Nucleus accumbens (tissue), 56 donors: ENCODE data around the gene PLEKHA1.

Source experiments
- DNase-seq, 56 donors: peaks; one replicate each; lab custom pipeline; 2025; lab: John Stamatoyannopoulos, UW

PLEKHA1 gene

DNA sequence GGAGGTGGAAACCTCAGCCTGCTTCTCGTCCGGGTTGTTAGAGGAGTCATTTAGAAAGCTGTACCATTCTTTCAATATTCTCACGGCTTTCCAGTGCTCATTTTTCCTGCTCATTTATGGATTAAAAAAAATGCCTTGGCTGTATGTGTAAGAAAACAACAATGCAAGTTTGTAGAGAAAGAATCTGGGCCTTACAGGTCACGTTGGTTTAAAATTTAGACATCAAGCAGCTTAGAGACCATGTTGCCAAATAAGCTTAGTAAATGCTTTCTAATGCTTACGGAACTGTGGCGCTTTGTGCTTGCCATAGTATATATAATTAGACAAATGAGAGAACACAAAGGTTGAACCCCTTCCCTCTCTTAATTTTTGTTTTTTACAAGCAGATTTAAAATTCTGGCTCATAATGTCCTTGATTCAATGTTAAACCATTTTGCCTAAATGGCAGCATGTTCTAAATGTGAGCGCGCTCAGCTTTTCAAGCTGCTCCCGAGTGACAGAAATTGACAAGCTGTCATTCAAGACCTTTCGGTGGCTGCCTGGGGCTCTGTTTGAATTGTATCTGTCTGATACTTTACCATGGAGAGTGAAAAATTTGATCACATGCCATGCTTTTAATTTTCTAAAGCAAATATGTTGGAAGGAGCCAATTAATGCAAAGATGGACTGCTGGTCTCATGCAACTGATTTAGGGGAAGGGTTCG, 81.0 kb downstream of the PLEKHA1 start:
- DNase-seq: no peak

DNA sequence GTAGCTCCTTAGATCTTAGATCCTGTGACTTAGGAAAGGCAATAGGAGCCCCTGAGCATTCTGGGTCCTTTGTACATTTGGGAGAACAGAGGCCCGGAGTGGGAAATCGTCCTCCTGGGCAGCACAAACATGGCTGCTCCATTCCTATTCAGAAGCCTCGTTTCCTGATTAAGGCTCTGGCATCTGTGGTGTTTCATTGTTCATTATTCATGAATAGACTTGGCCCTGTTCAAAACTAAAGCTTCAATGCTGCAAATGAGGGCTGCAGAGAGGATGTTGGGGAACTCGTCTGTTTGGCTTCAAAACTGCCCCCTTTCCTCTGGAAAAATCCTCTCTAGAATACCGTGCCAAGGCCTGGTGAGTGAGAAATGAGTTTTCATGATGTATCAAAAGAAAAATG, 83.4 kb downstream of the PLEKHA1 start:
- peak in 6 of 56 donors; percentile 21 to 47 (median 30) for DNase-seq

DNA sequence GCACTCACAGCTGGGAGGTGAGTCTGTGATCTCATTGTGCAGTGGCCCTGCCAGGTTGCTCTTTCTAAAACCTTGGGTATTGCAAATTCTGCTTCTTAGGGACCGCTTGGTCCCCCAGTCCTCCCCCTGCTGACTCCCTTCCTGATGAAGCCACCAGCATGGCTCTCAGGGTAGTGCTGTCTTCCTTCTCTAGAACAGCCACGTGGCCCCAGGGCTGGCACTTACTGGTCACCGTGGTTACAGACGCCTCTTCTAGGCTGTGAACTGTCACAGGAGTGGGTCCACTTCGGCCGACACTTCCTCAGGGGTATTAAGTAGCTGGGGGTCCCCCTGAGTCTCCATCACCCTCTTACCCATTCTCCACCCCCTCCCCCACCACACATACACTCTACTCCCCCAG, 84.2 kb downstream of the PLEKHA1 start:
- DNase-seq: peak in 17 of 56 donors; percentile 19 to 71 (median 37)

DNA sequence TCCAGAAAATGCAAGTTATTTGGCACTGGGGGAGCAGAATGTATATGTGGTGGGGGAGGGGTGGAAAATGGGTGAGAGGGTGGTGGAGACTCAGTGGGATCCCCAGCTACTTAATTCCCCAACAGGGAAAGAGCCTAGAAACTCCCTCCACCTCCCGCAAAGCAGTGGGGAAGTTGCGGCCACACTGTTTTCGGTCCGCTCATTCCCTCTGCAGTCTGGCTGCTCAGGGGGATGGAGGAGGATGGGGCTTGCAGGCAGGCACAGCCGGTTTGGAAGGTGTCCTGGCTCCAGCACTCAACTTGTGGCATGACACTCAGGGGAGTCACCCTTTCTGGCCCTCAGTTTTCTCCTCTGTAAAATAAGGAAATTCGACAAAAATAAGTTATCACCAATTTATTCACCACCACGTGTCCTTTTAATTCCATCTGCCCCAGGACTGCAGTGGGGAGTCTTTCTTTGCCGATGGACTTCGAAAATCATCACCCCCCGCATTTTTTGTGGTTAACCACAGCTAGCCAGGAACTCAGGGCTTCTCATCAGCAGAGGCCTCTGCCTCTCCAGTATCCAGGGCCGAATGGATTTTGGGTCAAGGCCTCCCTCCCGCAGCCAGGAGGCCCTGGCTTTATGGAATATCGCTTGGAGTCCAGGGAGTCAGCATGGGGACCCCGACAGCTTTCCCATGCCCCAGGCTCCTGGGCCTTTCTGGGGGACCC, 85.2 kb downstream of the PLEKHA1 start:
- no peak for DNase-seq

DNA sequence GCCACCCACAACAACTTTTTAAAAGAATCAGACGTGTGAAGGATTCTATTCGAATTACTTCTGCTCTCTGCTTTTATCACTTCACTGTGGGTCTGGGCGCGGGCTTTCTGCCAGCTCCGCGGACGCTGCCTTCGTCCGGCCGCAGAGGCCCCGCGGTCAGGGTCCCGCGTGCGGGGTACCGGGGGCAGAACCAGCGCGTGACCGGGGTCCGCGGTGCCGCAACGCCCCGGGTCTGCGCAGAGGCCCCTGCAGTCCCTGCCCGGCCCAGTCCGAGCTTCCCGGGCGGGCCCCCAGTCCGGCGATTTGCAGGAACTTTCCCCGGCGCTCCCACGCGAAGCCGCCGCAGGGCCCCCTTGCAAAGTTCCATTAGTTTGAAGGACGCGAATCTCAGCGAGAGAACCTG, 86.4 kb downstream of the PLEKHA1 start:
- DNase-seq: peak in 2 of 56 donors; percentile 25 to 53

DNA sequence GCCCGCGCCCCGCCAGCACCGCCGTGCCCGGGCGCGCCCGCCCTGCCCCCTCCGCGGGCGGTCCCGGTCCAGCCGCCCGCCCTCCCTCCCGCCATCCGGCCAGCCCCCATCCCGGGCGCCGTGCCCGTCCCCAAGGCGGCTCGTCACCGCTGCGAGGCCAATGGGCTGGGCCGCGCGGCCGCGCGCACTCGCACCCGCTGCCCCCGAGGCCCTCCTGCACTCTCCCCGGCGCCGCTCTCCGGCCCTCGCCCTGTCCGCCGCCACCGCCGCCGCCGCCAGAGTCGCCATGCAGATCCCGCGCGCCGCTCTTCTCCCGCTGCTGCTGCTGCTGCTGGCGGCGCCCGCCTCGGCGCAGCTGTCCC, 86.8 kb downstream of the PLEKHA1 start, which contains the start of gene HTRA1:
Gene HTRA1, plus strand, starts transcription at position 187 of the 362 bp plus-strand sequence. Its CDS starts 100 bp downstream, at position 287.
- peak in 53 of 56 donors; percentile 29 to 95 (median 81) for DNase-seq

DNA sequence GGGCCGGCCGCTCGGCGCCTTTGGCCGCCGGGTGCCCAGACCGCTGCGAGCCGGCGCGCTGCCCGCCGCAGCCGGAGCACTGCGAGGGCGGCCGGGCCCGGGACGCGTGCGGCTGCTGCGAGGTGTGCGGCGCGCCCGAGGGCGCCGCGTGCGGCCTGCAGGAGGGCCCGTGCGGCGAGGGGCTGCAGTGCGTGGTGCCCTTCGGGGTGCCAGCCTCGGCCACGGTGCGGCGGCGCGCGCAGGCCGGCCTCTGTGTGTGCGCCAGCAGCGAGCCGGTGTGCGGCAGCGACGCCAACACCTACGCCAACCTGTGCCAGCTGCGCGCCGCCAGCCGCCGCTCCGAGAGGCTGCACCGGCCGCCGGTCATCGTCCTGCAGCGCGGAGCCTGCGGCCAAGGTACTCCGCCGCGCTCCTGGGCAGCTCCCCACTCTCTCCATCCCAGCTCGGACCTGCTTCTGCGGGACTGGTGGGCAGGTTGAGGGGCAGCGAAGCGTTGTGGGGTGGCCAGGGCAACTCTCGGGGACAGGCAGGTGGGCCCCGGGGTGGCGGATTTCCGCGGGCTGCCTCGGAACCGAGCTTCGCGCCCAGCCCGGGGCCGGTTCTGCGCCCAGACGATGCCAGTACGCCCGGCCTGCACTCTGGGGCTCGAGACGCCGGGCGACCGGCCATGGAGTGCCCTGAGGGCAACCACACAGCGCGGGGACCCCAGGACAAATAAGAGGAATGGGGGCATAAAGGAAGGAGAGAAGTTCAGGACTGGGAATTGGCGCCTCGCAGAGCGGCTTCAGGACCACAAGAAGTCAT, 87.4 kb downstream of the PLEKHA1 start:
- peak in 5 of 56 donors; percentile 34 to 69 (median 51) for DNase-seq

DNA sequence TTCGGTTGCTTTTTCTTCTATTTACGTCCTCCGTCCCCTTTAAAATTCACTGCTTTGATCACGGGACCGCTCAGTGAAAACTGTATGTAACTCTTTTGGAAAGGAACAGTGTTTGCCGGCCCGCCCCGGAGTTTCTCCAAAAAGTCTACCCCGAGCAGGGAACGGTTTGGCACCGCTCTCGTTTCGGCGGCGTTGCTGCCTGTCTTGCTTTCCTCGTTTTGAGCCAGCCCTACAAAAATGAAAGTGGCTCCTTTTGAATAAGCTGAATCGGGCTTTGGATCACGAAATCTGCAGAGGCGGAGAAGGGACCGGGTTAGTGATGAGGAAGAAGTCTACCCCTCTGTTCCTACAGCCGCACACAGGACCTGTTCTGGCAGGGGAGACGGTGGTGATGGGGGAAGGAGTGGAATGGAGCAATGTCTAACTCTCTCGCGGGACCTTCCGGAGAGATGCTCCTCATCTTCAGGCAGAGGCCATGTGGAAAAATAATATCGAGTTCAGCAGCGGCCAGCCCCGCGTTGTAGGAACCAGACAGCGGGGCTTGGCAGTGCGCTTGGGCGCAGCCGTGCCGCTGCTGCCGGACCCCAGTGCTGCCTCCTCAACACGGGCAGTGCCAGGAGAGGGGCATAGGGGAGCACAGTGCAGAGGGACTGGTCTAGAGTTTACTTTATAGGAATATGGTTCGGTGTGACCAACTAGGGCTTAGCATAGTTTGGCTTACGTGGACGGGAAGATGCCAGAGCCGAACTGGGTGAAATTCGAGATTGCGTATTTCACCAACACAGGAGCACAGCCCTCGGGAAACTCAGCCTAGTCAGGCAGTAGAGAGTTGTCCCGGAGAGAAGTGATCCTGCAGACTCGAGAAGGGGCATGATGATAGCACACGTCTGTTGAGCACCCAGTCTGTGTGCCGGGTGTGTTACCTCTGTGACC, 88.3 kb downstream of the PLEKHA1 start:
- peak in 14 of 56 donors; percentile 24 to 71 (median 36) for DNase-seq

DNA sequence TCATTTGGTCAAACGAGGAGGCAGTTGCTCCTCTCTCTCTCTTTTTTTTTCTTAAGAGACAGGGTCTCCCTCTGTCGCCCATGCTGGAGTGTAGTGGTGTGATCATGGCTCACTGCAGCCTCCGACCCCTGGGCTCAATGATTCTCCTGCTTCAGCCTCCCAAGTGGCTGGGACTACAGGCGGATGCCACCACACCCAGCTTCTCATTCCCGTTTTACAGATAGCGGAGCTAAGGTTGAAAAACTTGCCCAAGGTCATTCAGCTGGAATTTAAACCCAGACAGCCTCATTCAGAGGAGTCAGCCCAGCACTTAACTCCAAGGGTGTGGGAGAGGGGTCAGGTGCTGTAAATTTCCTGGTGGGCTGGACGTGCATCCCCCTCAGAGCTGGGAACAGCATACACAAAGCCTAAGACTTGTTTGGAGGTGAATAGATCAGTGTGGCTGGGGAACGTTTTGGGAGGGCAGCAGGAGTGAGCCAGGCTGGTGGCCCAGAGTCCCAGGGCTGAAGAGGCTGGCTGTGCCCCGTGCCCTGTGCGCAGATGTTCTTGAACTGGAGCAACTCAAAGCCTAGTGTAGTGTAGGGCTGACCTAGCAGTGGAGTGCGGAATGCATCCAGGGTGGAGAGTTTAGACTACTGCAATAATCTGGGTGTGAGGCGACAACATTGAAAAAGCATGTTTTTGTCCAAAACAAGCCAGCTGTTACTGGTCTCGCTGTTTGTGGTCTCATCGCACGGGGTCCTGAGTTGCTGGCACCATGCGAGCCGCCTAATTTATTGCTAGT, 89.2 kb downstream of the PLEKHA1 start:
- peak in 5 of 56 donors; percentile 25 to 47 (median 34) for DNase-seq

DNA sequence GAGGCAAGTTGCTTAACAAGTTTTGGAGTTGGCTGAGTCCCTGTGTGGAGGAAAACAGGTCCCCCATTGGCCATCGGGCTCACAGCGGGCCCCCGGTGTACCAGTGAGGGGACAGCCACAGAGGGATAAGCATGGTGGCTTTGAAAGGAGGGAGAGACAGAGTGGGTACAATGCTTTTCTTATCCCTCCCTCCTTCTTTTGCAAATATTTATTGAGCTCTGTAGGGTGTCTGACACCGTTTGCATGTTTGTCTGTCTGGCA, 89.7 kb downstream of the PLEKHA1 start:
- no peak for DNase-seq

DNA sequence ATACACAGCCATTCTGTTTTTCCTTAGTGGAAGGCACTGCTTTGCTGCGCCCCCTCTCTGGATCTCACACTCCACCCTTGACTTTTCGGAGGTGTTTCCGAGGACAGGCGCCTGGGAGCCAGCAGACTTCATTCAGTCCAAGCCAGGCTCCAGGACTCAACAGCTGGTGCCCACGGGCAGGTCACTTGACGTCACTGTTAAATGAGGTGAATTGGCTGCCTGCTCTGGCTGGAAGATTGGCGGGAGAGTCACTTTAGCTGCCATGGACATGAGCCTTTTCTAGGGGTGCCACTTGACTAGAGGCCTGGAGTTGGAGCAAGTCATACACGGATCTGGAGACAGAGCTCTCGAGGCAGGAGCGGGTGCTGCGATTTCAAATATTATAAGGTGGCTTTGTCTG, 90.1 kb downstream of the PLEKHA1 start:
- DNase-seq: peak in 12 of 56 donors; percentile 24 to 50 (median 38)

DNA sequence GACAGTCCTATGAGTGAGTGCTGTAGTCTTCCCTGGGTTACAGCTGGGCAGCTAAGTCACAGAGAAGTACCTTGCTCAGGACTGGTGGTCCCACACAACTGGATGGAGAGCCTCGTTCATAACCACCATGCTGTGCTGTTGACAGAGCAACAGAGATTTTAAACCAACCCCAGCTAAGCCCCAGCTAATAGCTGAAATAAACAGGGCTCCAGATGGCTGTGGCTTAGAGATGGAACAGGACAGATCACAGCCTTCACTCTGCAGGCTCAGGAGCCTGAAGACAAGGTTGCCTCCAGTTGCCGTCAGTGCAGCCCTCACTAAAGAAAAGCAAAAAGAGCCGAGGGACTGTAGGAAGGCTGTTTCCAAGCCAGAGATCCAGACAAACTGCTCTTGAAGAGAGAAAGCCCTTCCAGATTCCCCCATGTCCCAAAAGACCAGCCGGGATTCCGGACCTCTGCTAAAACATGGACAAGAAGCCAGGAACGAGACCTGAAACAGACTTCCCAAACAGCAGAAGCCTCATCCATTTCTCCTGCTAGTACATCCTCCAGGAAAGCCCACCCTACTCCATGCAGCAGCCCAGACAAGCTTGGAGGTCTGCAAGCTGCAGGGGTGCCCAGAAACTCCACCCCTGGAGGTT, 91.0 kb downstream of the PLEKHA1 start:
- no peak for DNase-seq

DNA sequence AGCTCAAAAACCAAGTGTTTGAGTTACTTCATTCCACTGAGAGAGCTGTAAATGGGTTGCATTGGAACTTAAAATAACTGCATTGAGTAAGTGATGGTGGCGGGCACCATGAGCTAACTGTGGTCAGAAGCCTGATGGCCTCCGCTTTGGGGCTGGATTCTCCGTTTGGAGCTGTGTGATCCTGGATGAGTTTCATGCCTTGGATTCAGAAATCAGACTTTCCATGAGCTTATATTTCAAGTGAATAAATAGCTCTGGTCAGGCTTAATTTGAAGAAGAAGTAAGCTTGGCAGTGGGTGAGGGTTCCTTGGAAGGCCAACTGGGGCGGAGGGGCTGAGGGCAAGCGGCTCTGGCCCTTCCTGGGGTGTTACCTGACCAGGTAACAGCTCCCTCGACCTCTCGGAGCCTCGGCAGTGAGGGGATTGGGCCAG, 92.5 kb downstream of the PLEKHA1 start:
- no peak for DNase-seq

DNA sequence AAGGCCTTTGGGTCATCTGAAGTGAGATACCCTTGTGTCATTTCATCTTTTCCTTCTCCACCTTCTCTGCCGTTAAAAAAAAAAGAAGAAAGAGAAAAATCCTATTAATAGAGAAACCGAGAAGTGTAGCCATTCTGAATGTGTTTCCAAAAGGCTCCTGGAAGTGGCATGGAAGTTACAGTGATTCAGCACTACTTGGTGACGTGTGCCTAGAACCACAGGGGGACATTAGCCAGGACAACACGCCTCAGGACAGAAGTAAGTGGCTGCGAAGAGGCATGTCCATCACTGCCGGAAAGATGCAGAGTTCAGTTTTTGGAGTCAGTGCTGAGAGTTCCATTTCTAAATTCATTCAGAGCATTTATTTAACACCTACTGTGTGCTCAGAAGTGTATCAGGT, 93.2 kb downstream of the PLEKHA1 start:
- no peak for DNase-seq

DNA sequence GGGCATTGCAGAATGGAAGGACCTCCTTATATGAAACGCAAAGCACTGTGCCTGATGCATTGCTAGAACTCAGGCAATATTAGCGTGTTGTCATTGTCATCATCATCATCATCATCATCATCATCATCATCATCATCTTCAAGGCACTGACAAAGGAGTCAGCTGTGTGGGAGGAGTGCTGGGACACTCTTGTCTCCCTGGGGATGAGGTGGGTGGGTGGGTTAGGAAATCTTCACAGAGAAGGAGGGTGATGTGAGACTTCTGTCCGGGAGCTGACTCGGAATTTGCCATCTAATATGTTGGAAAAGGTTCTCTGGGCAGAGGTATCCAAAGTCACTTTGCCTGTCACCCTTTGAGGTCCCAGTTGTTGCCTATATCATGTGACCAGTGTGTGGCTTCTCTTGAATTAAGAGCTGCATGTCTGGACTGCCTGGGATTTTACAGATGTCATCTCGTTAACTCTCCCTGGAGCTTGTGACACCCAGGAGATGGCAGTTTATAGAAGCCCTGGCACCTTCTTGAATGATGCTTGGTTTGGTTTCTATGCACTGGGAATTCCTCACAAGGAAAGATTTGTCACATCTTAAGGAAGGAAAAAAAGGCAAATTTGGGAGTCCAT, 93.9 kb downstream of the PLEKHA1 start:
- DNase-seq: no peak

DNA sequence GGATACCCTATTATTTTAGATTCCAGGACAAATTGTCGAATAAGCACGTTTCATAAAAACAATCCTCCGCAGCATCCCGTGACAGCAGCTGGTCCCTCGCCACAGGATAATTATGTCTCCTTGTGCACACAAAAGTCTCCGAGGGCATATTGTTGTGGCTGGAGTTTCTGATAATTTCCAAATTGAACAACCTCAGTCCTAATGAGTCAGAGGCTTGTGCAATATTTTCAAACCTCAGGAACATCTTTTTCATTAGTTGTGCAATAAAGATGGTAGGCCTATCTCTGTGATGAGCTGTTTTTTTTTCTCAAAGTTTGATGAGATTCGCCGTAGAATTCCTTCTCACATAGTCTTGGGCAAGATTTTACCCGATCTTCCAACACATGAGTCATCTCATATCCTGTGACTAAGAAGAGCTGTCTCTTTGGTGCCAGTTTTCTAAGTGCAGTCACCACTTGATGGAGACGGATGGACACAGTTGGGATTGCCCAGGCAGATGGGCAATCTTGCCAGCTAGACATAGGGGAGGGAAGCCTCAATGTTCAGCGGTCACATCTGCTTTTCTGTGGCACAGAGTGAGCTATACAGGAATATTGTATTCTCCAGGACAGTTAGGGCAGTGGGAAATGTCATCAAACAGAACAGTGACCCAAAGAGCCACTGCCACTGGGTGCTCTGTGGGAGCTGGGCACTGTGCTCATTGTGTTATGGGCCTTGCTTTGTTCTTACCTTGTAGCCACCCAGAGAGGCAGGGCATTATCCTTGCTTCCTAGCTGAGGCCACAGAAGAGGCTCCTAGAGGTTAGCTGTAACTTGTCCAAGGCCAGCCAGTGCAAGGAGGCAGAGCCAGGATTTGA, 94.6 kb downstream of the PLEKHA1 start:
- DNase-seq: peak in 7 of 56 donors; percentile 26 to 62 (median 35)

DNA sequence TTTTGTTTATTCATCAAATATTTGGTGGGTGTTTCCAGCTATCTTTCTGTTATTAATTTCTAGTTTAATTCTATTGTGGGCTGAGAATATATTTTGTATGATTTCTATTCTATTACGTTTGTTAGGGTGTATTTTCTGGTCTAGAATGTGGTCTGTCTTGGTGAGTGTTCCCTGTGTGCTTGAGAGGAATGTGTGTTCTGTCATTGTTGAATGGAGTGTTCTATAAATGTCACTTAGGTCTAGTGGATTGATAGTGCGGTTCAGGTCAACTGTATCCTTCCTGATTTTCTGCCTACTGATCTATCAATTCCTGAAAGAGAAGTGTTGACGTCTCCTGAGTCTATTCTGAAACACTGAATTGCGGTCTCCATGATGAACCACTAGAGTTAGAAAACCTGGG, 95.3 kb downstream of the PLEKHA1 start:
- DNase-seq: no peak
